Stomach smooth muscle (tissue), 2 donors: ENCODE measurements around the gene STON1.
"Not testable (repeated sequence)": the region's sequence is repeated elsewhere in the genome, so short reads cannot be mapped to it uniquely, and the experiment has no call there.

Experiments used
- H3K27ac ChIP-seq: one replicate; pipeline ENCODE4 v1.7.0; 2013; ENCODE audit warnings: mild to moderate bottlenecking, low read length, inconsistent platforms
- H3K27me3 ChIP-seq, 2 donors: one replicate each; pipeline ENCODE4 v1.7.0; 2013; ENCODE audit warnings: low read length in 2 of 2; ENCODE audit not compliant: insufficient read depth in 2 of 2, control insufficient read depth in 1 of 2
- H3K36me3 ChIP-seq, 2 donors: one replicate each; pipeline ENCODE4 v1.7.0; 2013; ENCODE audit warnings: low read length in 2 of 2; ENCODE audit not compliant: control insufficient read depth in 2 of 2, insufficient read depth in 2 of 2
- H3K4me1 ChIP-seq: one replicate; pipeline ENCODE4 v1.7.0; 2013; ENCODE audit warnings: low read length; ENCODE audit not compliant: control insufficient read depth, insufficient read depth
- H3K4me3 ChIP-seq, 2 donors: one replicate each; pipeline ENCODE4 v1.7.0; 2013; ENCODE audit warnings: low read length in 2 of 2
- H3K9ac ChIP-seq, 2 donors: one replicate each; pipeline ENCODE4 v1.7.0; 2013; ENCODE audit warnings: low read length in 2 of 2, mild to moderate bottlenecking in 1 of 2
- H3K9me3 ChIP-seq, 2 donors: one replicate each; pipeline ENCODE4 v1.7.0; 2013; ENCODE audit warnings: low read length in 2 of 2; ENCODE audit not compliant: control insufficient read depth in 2 of 2
- donor health status: healthy.
- donor health status: Pancreatic carcinoma.

STON1 gene

DNA sequence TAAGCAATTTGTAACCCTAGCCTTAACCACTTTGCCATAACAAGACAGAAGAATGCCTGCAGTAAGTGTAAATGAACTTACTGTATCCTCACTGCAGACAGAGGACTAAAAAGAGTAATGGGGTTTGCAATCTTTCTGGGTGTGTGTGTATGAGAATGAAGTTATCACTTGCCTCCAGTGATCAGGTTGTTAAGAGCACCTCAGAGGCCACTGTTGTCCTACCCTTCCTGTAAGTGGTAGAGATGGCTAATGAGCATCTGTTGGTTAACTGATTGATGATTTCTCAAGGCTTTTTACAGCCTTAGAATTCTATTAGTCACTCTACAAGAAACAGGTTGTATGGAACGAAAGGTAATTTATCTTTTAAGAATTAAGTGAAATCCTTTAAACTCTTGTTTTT lies 60.1 kb downstream of the STON1 start:
- Histone ChIP-seq H3K9ac (no peak overlapping the region), H3K4me3 (no peak overlapping the region), H3K9me3 (no peaks in the 10 kb centered on the region), H3K27ac (no peak overlapping the region), H3K27me3 (no peaks in the 10 kb centered on the region), H3K36me3 (peaks cover 11 to 15% of the 10 kb centered on the region in 2 donors), H3K4me1 (peaks cover 21% of the 10 kb centered on the region)

GRCh38 chr2:48592067-48592466 lies 62.1 kb downstream of the STON1 start:
- H3K4me3 ChIP-seq = no peak overlapping the region
- peaks cover 8 to 12% of the 10 kb centered on the region in 2 donors for H3K36me3 ChIP-seq
- H3K4me1 ChIP-seq = peaks cover 9% of the 10 kb centered on the region
- H3K9me3 ChIP-seq = no peaks in the 10 kb centered on the region
- no peak overlapping the region for H3K9ac ChIP-seq
- H3K27me3 ChIP-seq = no peaks in the 10 kb centered on the region
- no peak overlapping the region for H3K27ac ChIP-seq

DNA sequence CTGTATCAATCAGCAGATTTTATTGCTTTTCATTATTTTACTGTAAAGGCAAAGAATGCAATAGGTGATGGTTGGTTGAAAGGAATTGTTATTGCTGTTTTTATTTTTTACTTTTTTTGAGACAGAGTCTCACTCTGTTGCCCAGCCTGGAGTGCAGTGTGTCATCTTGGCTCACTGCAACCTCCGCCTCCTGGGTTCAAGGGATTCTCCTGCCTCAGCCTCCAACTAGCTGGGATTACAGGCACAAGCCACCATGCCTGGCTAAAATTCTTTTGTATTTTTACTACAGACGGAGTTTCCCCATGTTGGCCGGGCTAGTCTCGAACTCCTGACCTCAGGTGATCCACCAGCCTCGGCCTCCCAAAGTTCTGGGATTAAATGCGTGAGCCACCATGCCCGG lies 66.8 kb downstream of the STON1 start:
- H3K9me3 ChIP-seq, H3K9ac ChIP-seq, H3K4me3 ChIP-seq, H3K4me1 ChIP-seq, H3K27me3 ChIP-seq, H3K27ac ChIP-seq: not testable (repeated sequence)
- H3K36me3 ChIP-seq = peaks cover 14 to 16% of the 10 kb centered on the region in 2 donors

DNA sequence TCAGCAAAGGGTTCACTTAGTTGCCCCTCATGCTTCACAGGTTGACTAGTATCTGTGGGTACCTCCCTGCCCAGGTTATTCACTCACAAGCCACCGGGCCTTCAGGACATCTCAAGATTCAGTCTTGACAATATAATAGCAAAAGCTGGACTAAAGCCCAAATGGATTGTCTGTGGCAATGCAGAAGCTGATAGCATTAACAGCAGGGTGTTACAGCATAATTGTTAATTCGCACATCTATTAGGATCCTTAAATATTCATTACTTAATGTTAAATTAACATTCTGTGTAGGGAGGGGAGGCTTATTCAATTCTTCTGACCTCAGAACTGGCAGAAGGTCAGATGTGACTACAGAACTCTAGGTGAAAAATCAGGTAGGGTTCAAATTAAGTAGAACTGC lies 67.5 kb downstream of the STON1 start:
- Histone ChIP-seq H3K27ac (no peak overlapping the region), H3K36me3 (peaks cover 15 to 16% of the 10 kb centered on the region in 2 donors), H3K4me1 (no peaks in the 10 kb centered on the region), H3K9me3 (no peaks in the 10 kb centered on the region), H3K9ac (no peak overlapping the region), H3K27me3 (no peaks in the 10 kb centered on the region), H3K4me3 (no peak overlapping the region)

- no peaks in the 10 kb centered on the region for H3K4me1 ChIP-seq
- no peaks in the 10 kb centered on the region for H3K9me3 ChIP-seq
- no peak overlapping the region for H3K27ac ChIP-seq
- no peak overlapping the region for H3K4me3 ChIP-seq
- peaks cover 11 to 12% of the 10 kb centered on the region in 2 donors for H3K36me3 ChIP-seq
- H3K9ac ChIP-seq = no peak overlapping the region
- no peaks in the 10 kb centered on the region for H3K27me3 ChIP-seq
Observed at GRCh38 chr2:48600204-48600813, 70.4 kb downstream of the STON1 start.

DNA sequence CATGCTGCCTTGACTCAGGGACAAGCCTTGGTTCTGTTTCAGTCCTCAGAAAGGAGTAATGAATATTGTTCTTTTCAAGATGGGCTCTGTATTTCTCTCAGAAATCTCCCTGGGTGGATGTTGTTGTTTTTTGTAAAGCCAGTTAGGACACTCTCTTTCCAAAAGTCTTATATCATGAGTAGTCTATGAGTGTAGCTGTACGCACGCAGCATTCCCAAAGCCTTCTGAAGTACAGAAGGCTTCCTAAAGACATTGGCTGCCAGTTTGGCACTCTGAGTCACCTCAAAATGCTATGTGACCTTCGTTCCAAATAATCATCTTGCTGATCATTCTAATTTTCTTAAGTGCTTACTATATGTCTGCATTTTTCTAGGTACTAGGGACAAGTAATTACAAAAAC lies 71.0 kb downstream of the STON1 start:
- Histone ChIP-seq H3K4me1 (no peaks in the 10 kb centered on the region), H3K9me3 (no peaks in the 10 kb centered on the region), H3K27me3 (no peaks in the 10 kb centered on the region), H3K27ac (no peak overlapping the region), H3K4me3 (no peak overlapping the region), H3K9ac (no peak overlapping the region), H3K36me3 (peaks cover 11 to 14% of the 10 kb centered on the region in 2 donors)

DNA sequence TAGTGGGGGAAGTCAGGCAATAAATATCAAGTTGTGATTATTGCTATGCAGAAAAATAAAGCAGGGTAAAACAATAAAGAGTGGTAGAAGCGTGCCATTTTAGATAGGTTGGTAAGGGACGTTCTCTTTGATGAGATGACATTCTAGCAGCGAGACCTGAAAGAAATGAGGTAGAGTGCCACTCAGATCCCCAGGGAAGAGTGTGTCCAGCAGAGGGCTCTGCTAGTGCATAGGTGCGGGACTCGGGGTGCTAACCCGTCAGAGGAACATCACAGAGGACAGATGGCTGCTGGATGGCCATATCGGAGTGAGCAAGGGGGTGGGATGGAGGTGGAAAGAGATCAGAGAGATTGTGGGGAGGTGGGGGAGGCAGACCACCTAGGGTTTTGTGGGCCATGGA lies 71.4 kb downstream of the STON1 start:
- no peaks in the 10 kb centered on the region for H3K27me3 ChIP-seq

DNA sequence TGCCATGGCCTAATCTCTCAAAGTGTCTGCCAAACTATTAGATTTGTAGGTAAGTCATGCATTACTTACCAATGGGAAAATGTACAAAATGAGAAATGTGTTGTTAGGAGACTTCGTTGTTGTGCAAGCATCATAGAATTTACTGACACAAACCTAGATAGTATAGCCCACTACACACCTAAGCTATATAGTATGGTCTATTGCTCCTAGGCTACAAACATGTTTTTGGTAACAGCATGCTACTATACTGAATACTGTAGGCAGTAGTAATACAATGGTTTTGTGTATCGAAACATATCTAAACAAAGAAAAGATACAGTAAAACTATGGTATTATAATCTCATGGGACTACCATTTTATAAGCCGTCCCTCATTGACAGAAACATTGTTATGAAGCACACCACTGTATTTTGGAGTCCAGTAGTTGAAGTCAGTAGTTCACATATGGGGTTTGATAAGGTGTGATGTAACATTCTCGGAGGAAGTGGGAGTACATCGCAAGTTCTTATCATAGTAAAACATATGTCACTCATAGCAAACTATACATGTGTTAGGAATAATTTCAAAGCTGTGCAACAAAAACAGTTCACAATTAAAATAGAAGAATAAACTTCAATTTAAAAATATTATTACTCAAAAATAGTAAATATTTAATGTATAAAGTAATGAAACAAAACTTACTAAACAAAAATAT lies 75.7 kb downstream of the STON1 start:
- H3K9me3 ChIP-seq = no peaks in the 10 kb centered on the region
- H3K9ac ChIP-seq = no peak overlapping the region
- peaks cover 9% of the 10 kb centered on the region for H3K4me1 ChIP-seq
- H3K36me3 ChIP-seq = peaks cover 3 to 5% of the 10 kb centered on the region in 2 donors
- H3K4me3 ChIP-seq = no peak overlapping the region
- H3K27me3 ChIP-seq = no peaks in the 10 kb centered on the region
- no peak overlapping the region for H3K27ac ChIP-seq

More for the DNA sequence above, 71.4 kb downstream of the STON1 start:
- no peaks in the 10 kb centered on the region for H3K4me1 ChIP-seq
- H3K9ac ChIP-seq = no peak overlapping the region
- no peaks in the 10 kb centered on the region for H3K9me3 ChIP-seq
- H3K36me3 ChIP-seq = peaks cover 11 to 14% of the 10 kb centered on the region in 2 donors
- no peak overlapping the region for H3K27ac ChIP-seq
- no peak overlapping the region for H3K4me3 ChIP-seq

DNA sequence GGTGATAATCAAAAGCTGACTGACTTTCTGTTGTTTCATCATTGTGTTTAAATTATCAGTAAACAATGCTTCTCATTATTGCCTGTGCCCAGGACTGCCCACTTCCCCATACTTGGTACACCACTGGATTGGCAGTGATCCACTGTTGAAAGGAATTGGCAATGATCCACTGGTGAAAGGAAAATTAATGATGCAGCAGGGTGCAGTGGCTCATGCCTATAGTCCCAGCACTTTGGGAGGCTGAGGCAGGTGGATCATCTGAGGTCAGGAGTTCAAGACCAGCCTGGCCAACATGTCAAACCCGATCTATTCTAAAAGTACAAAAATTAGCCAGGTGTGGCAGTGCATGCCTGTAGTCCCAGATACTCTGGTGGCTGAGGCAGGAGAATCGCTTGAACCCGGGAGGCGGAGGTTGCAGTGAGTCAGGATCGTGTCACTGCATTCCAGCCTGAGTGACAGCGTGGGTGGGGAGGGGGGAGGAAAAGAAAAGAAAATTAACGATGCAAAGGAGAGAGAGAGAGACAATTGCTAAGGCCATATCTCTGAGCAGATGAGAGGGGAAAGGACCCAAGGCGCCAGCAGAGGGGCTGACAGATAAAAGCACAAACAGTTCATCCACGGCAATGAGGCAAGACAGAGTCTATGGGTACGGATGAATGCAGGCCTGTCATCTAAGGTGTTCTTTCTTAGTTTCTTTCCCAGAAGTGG lies 77.5 kb downstream of the STON1 start:
- Histone ChIP-seq H3K27ac (no peak overlapping the region), H3K9ac (no peak overlapping the region), H3K36me3 (peaks cover 3% of the 10 kb centered on the region in 2 donors), H3K4me1 (peaks cover 9% of the 10 kb centered on the region), H3K27me3 (no peaks in the 10 kb centered on the region), H3K9me3 (no peaks in the 10 kb centered on the region), H3K4me3 (no peak overlapping the region)

DNA sequence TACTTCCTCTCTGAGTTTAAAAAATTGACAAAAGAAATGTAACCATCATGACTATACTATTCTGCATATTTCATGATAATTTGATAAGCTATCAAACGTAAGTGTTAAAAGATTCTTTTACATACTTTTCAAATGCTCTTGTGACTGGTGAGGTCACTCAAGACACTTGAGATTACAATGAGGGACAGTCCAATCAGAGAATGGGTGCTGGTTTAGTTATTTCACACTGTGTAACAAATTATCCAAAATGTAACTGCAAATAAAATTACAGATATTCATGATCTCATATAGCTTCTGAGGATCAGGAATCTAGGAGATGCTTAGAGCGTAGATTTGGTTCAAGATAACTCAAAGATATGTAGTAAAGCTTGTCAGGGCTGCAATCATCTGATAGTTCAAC lies 83.3 kb downstream of the STON1 start:
- H3K36me3 ChIP-seq = peaks cover 0 to 3% of the 10 kb centered on the region in 2 donors
- H3K9me3 ChIP-seq = no peaks in the 10 kb centered on the region
- H3K27ac ChIP-seq = no peak overlapping the region
- H3K4me1 ChIP-seq = peaks cover 8% of the 10 kb centered on the region
- no peak overlapping the region for H3K4me3 ChIP-seq
- H3K27me3 ChIP-seq = no peaks in the 10 kb centered on the region
- H3K9ac ChIP-seq = no peak overlapping the region

GRCh38 chr2:48614581-48614980 lies 84.6 kb downstream of the STON1 start:
- H3K36me3 ChIP-seq, H3K4me3 ChIP-seq, H3K27ac ChIP-seq, H3K9ac ChIP-seq, H3K27me3 ChIP-seq, H3K4me1 ChIP-seq, H3K9me3 ChIP-seq: not testable (repeated sequence)
